WERI-Rb-1 (cell line): Measurements from ENCODE around the gene RNASE7.

Experiments used
- DNase-seq: peaks from one replicate; pipeline ENCODE4 v3.0.0-alpha.2; 2020
- H3K27ac ChIP-seq: fragments of 250-450 bp; sonication (Bioruptor Pico); 2 replicates; pipeline ENCODE4 v1.5.1; 2020; ENCODE audit warnings: mild to moderate bottlenecking, moderate library complexity
- H3K27me3 ChIP-seq: fragments of 250-450 bp; sonication (Bioruptor Pico); 2 replicates; pipeline ENCODE4 v1.5.1; 2021; ENCODE audit warnings: mild to moderate bottlenecking, low read depth, moderate library complexity; ENCODE audit not compliant: insufficient read depth, severe bottlenecking
- H3K36me3 ChIP-seq: fragments of 250-450 bp; sonication (Bioruptor Pico); 2 replicates; pipeline ENCODE4 v1.5.1; 2020; ENCODE audit warnings: mild to moderate bottlenecking, moderate library complexity
- H3K4me3 ChIP-seq: 2 replicates; pipeline ENCODE4 v1.5.1; 2011; ENCODE audit warnings: low read depth, mild to moderate bottlenecking, control low read depth, low read length
- H3K9me3 ChIP-seq: fragments of 250-450 bp; sonication (Bioruptor Pico); 2 replicates; pipeline ENCODE4 v1.5.1; 2021; ENCODE audit warnings: mild to moderate bottlenecking, moderate library complexity; ENCODE audit not compliant: severe bottlenecking
- CTCF ChIP-seq: IDR thresholded peaks from 2 replicates; pipeline ENCODE4 v1.5.1; 2011; ENCODE audit warnings: low read depth, mild to moderate bottlenecking, control low read depth, inconsistent platforms, low read length

Gene RNASE7

GRCh38 chr14:21061347-21061668 lies 19.1 kb downstream of the RNASE7 start:
- no peaks in the 10 kb centered on the region for H3K36me3 ChIP-seq
- no peaks in the 10 kb centered on the region for H3K9me3 ChIP-seq
- H3K27me3 ChIP-seq, result no peaks in the 10 kb centered on the region
- H3K27ac ChIP-seq, result no peak overlapping the region
- no peak for TF ChIP-seq CTCF
- no peak for DNase-seq
- no peak overlapping the region for H3K4me3 ChIP-seq

GRCh38 chr14:21063479-21063878 lies 21.3 kb downstream of the RNASE7 start:
- no peaks in the 10 kb centered on the region for H3K27me3 ChIP-seq

GRCh38 chr14:21066882-21067502 lies 24.8 kb downstream of the RNASE7 start:
- no peaks in the 10 kb centered on the region for H3K27me3 ChIP-seq
- H3K9me3 ChIP-seq, result no peaks in the 10 kb centered on the region
- DNase-seq, result no peak
- TF ChIP-seq CTCF, result peak; percentile 47
- no peaks in the 10 kb centered on the region for H3K36me3 ChIP-seq
- H3K27ac ChIP-seq, result no peak overlapping the region
- H3K4me3 ChIP-seq, result no peak overlapping the region

More at GRCh38 chr14:21063479-21063878, 21.3 kb downstream of the RNASE7 start:
- no peak for DNase-seq
- H3K9me3 ChIP-seq, result no peaks in the 10 kb centered on the region
- no peak overlapping the region for H3K27ac ChIP-seq
- no peak for TF ChIP-seq CTCF
- no peaks in the 10 kb centered on the region for H3K36me3 ChIP-seq
- H3K4me3 ChIP-seq, result no peak overlapping the region

GRCh38 chr14:21068521-21069387 lies 26.6 kb downstream of the RNASE7 start:
- H3K27ac ChIP-seq, result peak overlapping the region; percentile 83; the same call in 1 of the 2 replicates
- peak overlapping the region; percentile 74 for H3K4me3 ChIP-seq
- H3K36me3 ChIP-seq, result peaks cover 9% of the 10 kb centered on the region
- H3K27me3 ChIP-seq, result no peaks in the 10 kb centered on the region
- no peaks in the 10 kb centered on the region for H3K9me3 ChIP-seq
- peak; percentile 70 for DNase-seq
- TF ChIP-seq CTCF, result peak; percentile 59

- H3K4me3 ChIP-seq, result peak overlapping the region; percentile 74
- peak; percentile 35 for DNase-seq
- TF ChIP-seq CTCF, result no peak
- peak overlapping the region; percentile 83 for H3K27ac ChIP-seq
- no peaks in the 10 kb centered on the region for H3K9me3 ChIP-seq
- no peaks in the 10 kb centered on the region for H3K27me3 ChIP-seq
- H3K36me3 ChIP-seq, result peaks cover 11% of the 10 kb centered on the region
Observed at GRCh38 chr14:21069388-21070082, 27.4 kb downstream of the RNASE7 start.
